Fibroblast of lung (primary cell): Measurements from ENCODE around the gene EPHA1. TPM values are rescaled to one million over a fixed set of nuclear protein-coding genes. Genes with fewer than 3 reads are reported as not detected.

ENCODE experiments used
- DNase-seq, 2 donors: peaks; one replicate each; pipeline versions ENCODE4 v3.0.0 to v3.0.0-alpha.2; 2010; ENCODE audit warnings: low read depth in 2 of 2
- H2AFZ ChIP-seq: 2 replicates; pipeline ENCODE4 v1.5.1; 2012; ENCODE audit warnings: low read length, control low read depth, inconsistent platforms
- H3K27ac ChIP-seq: 2 replicates; pipeline ENCODE4 v1.5.1; 2011; ENCODE audit warnings: low read length, control low read depth; ENCODE audit not compliant: insufficient read depth
- H3K27me3 ChIP-seq: 2 replicates; pipeline ENCODE4 v1.5.1; 2011; ENCODE audit warnings: mild to moderate bottlenecking, low read length; ENCODE audit not compliant: control insufficient read depth, insufficient read depth
- H3K36me3 ChIP-seq: 2 replicates; pipeline ENCODE4 v1.5.1; 2011; ENCODE audit warnings: low read length; ENCODE audit not compliant: control insufficient read depth, insufficient read depth
- H3K4me1 ChIP-seq: 2 replicates; pipeline ENCODE4 v1.5.1; 2011; ENCODE audit warnings: low read length; ENCODE audit not compliant: control insufficient read depth, insufficient read depth; ENCODE audit errors: extremely low read depth
- H3K4me2 ChIP-seq: 2 replicates; pipeline ENCODE4 v1.5.1; 2011; ENCODE audit warnings: low read length, control low read depth; ENCODE audit not compliant: insufficient read depth; ENCODE audit errors: extremely low read depth
- H3K4me3 ChIP-seq, 4 experiments: fragments of 200-600 bp in 1 of 4; sonication (generic) in 1 of 4; replicated peaks in 1 of 4; 2 replicates each; pipeline ENCODE4 v1.5.1; 2011 to 2016; ENCODE audit warnings: low read length in 4 of 4, low read depth in 3 of 4, mild to moderate bottlenecking in 3 of 4, control low read depth in 2 of 4, inconsistent platforms in 1 of 4, mixed read lengths in 1 of 4; ENCODE audit not compliant: insufficient read depth in 1 of 4; ENCODE audit errors: control extremely low read depth in 1 of 4
- H3K79me2 ChIP-seq: 2 replicates; pipeline ENCODE4 v1.5.1; 2012; ENCODE audit warnings: mild to moderate bottlenecking, low read length, inconsistent platforms; ENCODE audit not compliant: control insufficient read depth, insufficient read depth
- H3K9ac ChIP-seq: 2 replicates; pipeline ENCODE4 v1.5.1; 2011; ENCODE audit warnings: mild to moderate bottlenecking, low read length, control low read depth; ENCODE audit not compliant: insufficient read depth
- H3K9me3 ChIP-seq: 2 replicates; pipeline ENCODE4 v1.5.1; 2012; ENCODE audit warnings: low read depth, low read length; ENCODE audit not compliant: control insufficient read depth, insufficient read depth
- H4K20me1 ChIP-seq: 2 replicates; pipeline ENCODE4 v1.5.1; 2011; ENCODE audit warnings: low read length; ENCODE audit not compliant: control insufficient read depth, insufficient read depth; ENCODE audit errors: extremely low read depth
- CTCF ChIP-seq, 2 donors: IDR thresholded peaks in 1 of 2; conservative IDR thresholded peaks in 1 of 2; 1 replicate in 1 of 2; 2 replicates in 1 of 2; pipeline ENCODE4 v1.5.1; 2011 to 2012; ENCODE audit warnings: low read length in 2 of 2, control low read depth in 1 of 2, inconsistent platforms in 1 of 2, low read depth in 1 of 2, mild to moderate bottlenecking in 1 of 2
- EZH2 ChIP-seq: IDR thresholded peaks from 2 replicates; pipeline ENCODE4 v1.5.1; 2012; ENCODE audit warnings: low read length, control low read depth, mild to moderate bottlenecking; ENCODE audit errors: missing control alignments
- polyA plus RNA-seq, 2 donors: library from polyadenylated mRNA; depleted of rRNA in 1 of 2; stranded (reverse) in 1 of 2; unstranded in 1 of 2; fragments of >200 nt; gene quantifications; 2 replicates each; pipeline ENCODE4 v1.2.1, GENCODE V29; 2011 to 2012; ENCODE audit warnings: missing spikeins in 1 of 2
- total RNA-seq: library from RNA; depleted of rRNA; stranded (reverse); fragments of >200 nt; gene quantifications from 2 replicates; pipeline ENCODE4 v1.2.1, GENCODE V29; 2014

The EPHA1 gene
- total and polyA plus RNA-seq, 2 donors (not counting 1 experiment from before 2014, with no cell fraction given) = under 0.01 to 0.09 TPM

DNA sequence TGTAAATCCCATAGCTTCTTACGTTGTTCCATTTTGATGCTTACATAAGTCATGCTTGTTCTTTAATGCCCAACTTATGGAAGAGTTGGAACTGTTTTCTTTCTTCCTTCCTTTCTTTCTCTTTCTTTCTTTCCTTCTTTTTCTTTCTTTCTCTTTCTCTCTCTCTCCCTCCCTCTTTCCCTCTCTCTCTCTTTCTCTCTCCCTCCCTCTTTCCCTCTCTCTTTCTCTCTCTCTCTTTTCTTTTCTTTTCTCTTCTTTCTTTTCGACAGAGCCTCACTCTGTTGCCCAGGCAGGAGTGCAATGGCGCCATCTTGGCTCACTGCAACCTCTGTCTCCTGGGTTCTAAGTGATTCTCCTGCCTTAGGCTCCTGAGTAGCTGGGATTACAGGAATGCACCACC, 65.1 kb downstream of the EPHA1 start:
- H4K20me1 ChIP-seq = no peaks in the 10 kb centered on the region
- no peaks in the 10 kb centered on the region for H3K36me3 ChIP-seq
- H3K9me3 ChIP-seq = no peaks in the 10 kb centered on the region
- TF ChIP-seq CTCF (conservative IDR thresholded peaks at IDR 0.05 in 1 of 2, IDR thresholded peaks at IDR 0.05 in 1 of 2; ENCODE audit: low read depth in 1 of 2, low read length in 2 of 2) (no peak), EZH2 (no peak)
- no peak overlapping the region for H3K9ac ChIP-seq
- no peaks in the 10 kb centered on the region for H3K4me1 ChIP-seq
- no peak overlapping the region for H3K4me2 ChIP-seq
- no peak for DNase-seq
- H3K27ac ChIP-seq = no peak overlapping the region
- H3K4me3 ChIP-seq = no peak overlapping the region
- no peak overlapping the region for H2AFZ ChIP-seq
- no peaks in the 10 kb centered on the region for H3K79me2 ChIP-seq
- H3K27me3 ChIP-seq = peaks cover 12% of the 10 kb centered on the region

GRCh38 chr7:143341842-143342241, 66.8 kb downstream of the EPHA1 start:
- Histone ChIP-seq H3K27me3 (peaks cover 2% of the 10 kb centered on the region), H3K4me2 (no peak overlapping the region), H2AFZ (no peak overlapping the region), H3K4me3 (no peak overlapping the region), H3K36me3 (no peaks in the 10 kb centered on the region), H4K20me1 (no peaks in the 10 kb centered on the region), H3K4me1 (no peaks in the 10 kb centered on the region), H3K79me2 (no peaks in the 10 kb centered on the region), H3K27ac (no peak overlapping the region), H3K9me3 (no peaks in the 10 kb centered on the region), H3K9ac (no peak overlapping the region)
- no peak for DNase-seq
- TF ChIP-seq CTCF (conservative IDR thresholded peaks at IDR 0.05 in 1 of 2, IDR thresholded peaks at IDR 0.05 in 1 of 2; ENCODE audit: low read depth in 1 of 2, low read length in 2 of 2) (no peak), EZH2 (no peak)

Other genes with a start within 250 kb of the EPHA1 start
- gene TAS2R39, start 225.4 kb downstream of the EPHA1 start, total RNA-seq = not detected in 2 replicates
- gene TAS2R39, start 225.4 kb downstream of the EPHA1 start, polyA plus RNA-seq = not detected in 2 replicates
- not detected in 2 replicates for gene TAS2R40, start 186.8 kb downstream of the EPHA1 start, total RNA-seq
- gene TAS2R40, start 186.8 kb downstream of the EPHA1 start, polyA plus RNA-seq = not detected in 2 replicates
- 88.6 and 110 TPM in 2 replicates for gene GSTK1, start 145.4 kb downstream of the EPHA1 start, total RNA-seq
- 131 and 132 TPM in 2 replicates for gene GSTK1, start 145.4 kb downstream of the EPHA1 start, polyA plus RNA-seq
- gene TMEM139, start 123.9 kb downstream of the EPHA1 start, total RNA-seq = under 0.01 TPM in 1 of 2 replicates, not detected in the other
- not detected in 2 replicates for gene TMEM139, start 123.9 kb downstream of the EPHA1 start, polyA plus RNA-seq
- 8.5 and 9.4 TPM in 2 replicates for gene CASP2, start 120.5 kb downstream of the EPHA1 start, total RNA-seq
- 22.6 and 33.6 TPM in 2 replicates for gene CASP2, start 120.5 kb downstream of the EPHA1 start, polyA plus RNA-seq
- under 0.01 TPM in 2 replicates for gene CLCN1, start 92.7 kb downstream of the EPHA1 start, total RNA-seq
- not detected in 2 replicates for gene CLCN1, start 92.7 kb downstream of the EPHA1 start, polyA plus RNA-seq
- 3.8 and 4.4 TPM in 2 replicates for gene FAM131B, start 46.1 kb downstream of the EPHA1 start, total RNA-seq
- 2.0 and 4.8 TPM in 2 replicates for gene FAM131B, start 46.1 kb downstream of the EPHA1 start, polyA plus RNA-seq
- 16.9 and 33.5 TPM in 2 replicates for gene ZYX, start 27.5 kb downstream of the EPHA1 start, total RNA-seq
- gene ZYX, start 27.5 kb downstream of the EPHA1 start, polyA plus RNA-seq = 85.6 and 131 TPM in 2 replicates
- not detected in 2 replicates for gene TAS2R60, start 34.6 kb upstream of the EPHA1 start, total RNA-seq
- not detected in 2 replicates for gene TAS2R60, start 34.6 kb upstream of the EPHA1 start, polyA plus RNA-seq
- not detected in 2 replicates for gene TAS2R41, start 69.0 kb upstream of the EPHA1 start, total RNA-seq
- not detected in 2 replicates for gene TAS2R41, start 69.0 kb upstream of the EPHA1 start, polyA plus RNA-seq
- 0.17 and 0.26 TPM in 2 replicates for gene CTAGE15, start 162.9 kb upstream of the EPHA1 start, total RNA-seq
- gene CTAGE15, start 162.9 kb upstream of the EPHA1 start, polyA plus RNA-seq = 0.07 TPM in 1 of 2 replicates, not detected in the other
- gene TCAF2, start 212.1 kb upstream of the EPHA1 start, total RNA-seq = 1.3 and 1.5 TPM in 2 replicates
- gene TCAF2, start 212.1 kb upstream of the EPHA1 start, polyA plus RNA-seq = 1.9 and 3.1 TPM in 2 replicates